ENCODE results near the gene COX8A.
A peak's percentile ranks its signal among the peaks of the same experiment; 100 is the strongest.

Gene COX8A, protein sequence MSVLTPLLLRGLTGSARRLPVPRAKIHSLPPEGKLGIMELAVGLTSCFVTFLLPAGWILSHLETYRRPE

GRCh38 chr11:63974259-63975143, at the start of gene COX8A:
TSS of gene COX8A (plus strand) at chr11:63974620. CDS start at chr11:63974681, 61 bp downstream.
- peak within 1 kb of the TSS; percentile 100 for H3K4me3 ChIP-seq (ENCODE audit: low read length)
- H2AFZ ChIP-seq (ENCODE audit: low read length): peak within 1 kb of the TSS; percentile 96
- H3K27ac ChIP-seq (ENCODE audit: low read length): peak within 1 kb of the TSS; percentile 90
- peak within 1 kb of the TSS; percentile 99 for H3K9ac ChIP-seq (ENCODE audit: low read length)
- TF ChIP-seq EZH2phosphoT487 (IDR thresholded peaks at IDR 0.05; ENCODE audit: low read length): no peak
- no peak for TF ChIP-seq EZH2 (optimal IDR thresholded peaks at IDR 0.05; ENCODE audit: low read depth, low read length)
- TF ChIP-seq, protein P1, sequence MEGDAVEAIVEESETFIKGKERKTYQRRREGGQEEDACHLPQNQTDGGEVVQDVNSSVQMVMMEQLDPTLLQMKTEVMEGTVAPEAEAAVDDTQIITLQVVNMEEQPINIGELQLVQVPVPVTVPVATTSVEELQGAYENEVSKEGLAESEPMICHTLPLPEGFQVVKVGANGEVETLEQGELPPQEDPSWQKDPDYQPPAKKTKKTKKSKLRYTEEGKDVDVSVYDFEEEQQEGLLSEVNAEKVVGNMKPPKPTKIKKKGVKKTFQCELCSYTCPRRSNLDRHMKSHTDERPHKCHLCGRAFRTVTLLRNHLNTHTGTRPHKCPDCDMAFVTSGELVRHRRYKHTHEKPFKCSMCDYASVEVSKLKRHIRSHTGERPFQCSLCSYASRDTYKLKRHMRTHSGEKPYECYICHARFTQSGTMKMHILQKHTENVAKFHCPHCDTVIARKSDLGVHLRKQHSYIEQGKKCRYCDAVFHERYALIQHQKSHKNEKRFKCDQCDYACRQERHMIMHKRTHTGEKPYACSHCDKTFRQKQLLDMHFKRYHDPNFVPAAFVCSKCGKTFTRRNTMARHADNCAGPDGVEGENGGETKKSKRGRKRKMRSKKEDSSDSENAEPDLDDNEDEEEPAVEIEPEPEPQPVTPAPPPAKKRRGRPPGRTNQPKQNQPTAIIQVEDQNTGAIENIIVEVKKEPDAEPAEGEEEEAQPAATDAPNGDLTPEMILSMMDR (IDR thresholded peaks at IDR 0.05; ENCODE audit: low read length): no peak
- no peaks in the 10 kb centered on the region for H4K20me1 ChIP-seq (ENCODE audit: insufficient read depth, low read length)
- 0 out of 2 replicates have a peak, but pooled peaks cover 5% of the 10 kb centered on the region for H3K4me1 ChIP-seq (ENCODE audit: low read length)
- no peaks in the 10 kb centered on the region for H3F3A ChIP-seq (ENCODE audit: insufficient read depth, low read length)
- peak within 1 kb of the TSS; percentile 62 for H3K4me2 ChIP-seq (ENCODE audit: low read depth, low read length)
- DNase-seq: peak; percentile 100
- no peaks in the 10 kb centered on the region for H3K9me3 ChIP-seq (replicated peaks; ENCODE audit: insufficient read depth, low read length)
- no peaks in the 10 kb centered on the region for H3K9me2 ChIP-seq (replicated peaks; ENCODE audit: insufficient read depth, low read length)
- no peaks in the 10 kb centered on the region for H3K36me3 ChIP-seq (replicated peaks; ENCODE audit: insufficient read depth, low read length)
- H3K27me3 ChIP-seq (replicated peaks; ENCODE audit: insufficient read depth, low read length): 0 out of 2 replicates have a peak, but pooled peaks cover 3% of the 10 kb centered on the region
- peaks cover 43% of the 10 kb centered on the region for H3K79me2 ChIP-seq (ENCODE audit: low read length)

DNA sequence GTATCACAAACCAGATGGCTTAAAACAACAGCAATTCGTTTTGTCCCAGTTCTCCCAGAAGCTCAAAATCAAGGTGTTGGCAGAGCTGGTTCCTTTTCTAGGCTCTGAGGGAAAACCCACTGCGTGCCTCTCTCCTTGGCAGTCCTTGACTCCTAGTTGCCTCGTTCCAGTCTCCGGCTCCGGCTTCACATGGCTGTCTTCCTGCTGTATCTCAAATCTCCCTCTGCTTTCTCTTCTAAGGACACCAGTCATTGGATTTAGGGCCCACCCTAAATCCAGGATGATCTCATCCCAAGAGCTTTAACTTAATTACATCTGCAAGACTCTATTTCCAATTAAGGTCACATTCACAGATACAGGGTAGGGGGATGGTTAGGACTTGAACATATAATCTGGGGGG, 44.8 kb upstream of the COX8A start:
- no peaks in the 10 kb centered on the region for H3F3A ChIP-seq (ENCODE audit: insufficient read depth, low read length)
- no peak overlapping the region for H3K4me3 ChIP-seq (ENCODE audit: low read length)
- H4K20me1 ChIP-seq (ENCODE audit: insufficient read depth, low read length): no peaks in the 10 kb centered on the region
- no peaks in the 10 kb centered on the region for H3K9me3 ChIP-seq (replicated peaks; ENCODE audit: insufficient read depth, low read length)
- no peaks in the 10 kb centered on the region for H3K9me2 ChIP-seq (replicated peaks; ENCODE audit: insufficient read depth, low read length)
- no peak overlapping the region for H3K4me2 ChIP-seq (ENCODE audit: low read depth, low read length)
- no peak overlapping the region for H2AFZ ChIP-seq (ENCODE audit: low read length)
- no peak overlapping the region for H3K27ac ChIP-seq (ENCODE audit: low read length)
- peaks cover 11% of the 10 kb centered on the region; the same call in 1 of the 2 replicates for H3K27me3 ChIP-seq (replicated peaks; ENCODE audit: insufficient read depth, low read length)
- no peaks in the 10 kb centered on the region for H3K4me1 ChIP-seq (ENCODE audit: low read length)
- H3K79me2 ChIP-seq (ENCODE audit: low read length): no peaks in the 10 kb centered on the region
- H3K9ac ChIP-seq (ENCODE audit: low read length): no peak overlapping the region
- TF ChIP-seq EZH2phosphoT487 (IDR thresholded peaks at IDR 0.05; ENCODE audit: low read length): no peak
- TF ChIP-seq EZH2 (optimal IDR thresholded peaks at IDR 0.05; ENCODE audit: low read depth, low read length): no peak
- TF ChIP-seq, protein P1 (IDR thresholded peaks at IDR 0.05; ENCODE audit: low read length): no peak
- no peaks in the 10 kb centered on the region for H3K36me3 ChIP-seq (replicated peaks; ENCODE audit: insufficient read depth, low read length)
- no peak for DNase-seq

GRCh38 chr11:63931045-63931444, 43.4 kb upstream of the COX8A start:
- DNase-seq: no peak
- Histone ChIP-seq H3K9me2 (replicated peaks; ENCODE audit: insufficient read depth, low read length) (no peaks in the 10 kb centered on the region), H4K20me1 (ENCODE audit: insufficient read depth, low read length) (no peaks in the 10 kb centered on the region), H3K4me1 (ENCODE audit: low read length) (no peaks in the 10 kb centered on the region), H3K79me2 (ENCODE audit: low read length) (no peaks in the 10 kb centered on the region), H3K36me3 (replicated peaks; ENCODE audit: insufficient read depth, low read length) (no peaks in the 10 kb centered on the region), H2AFZ (ENCODE audit: low read length) (no peak overlapping the region), H3K27ac (ENCODE audit: low read length) (no peak overlapping the region), H3K9ac (ENCODE audit: low read length) (no peak overlapping the region), H3K4me3 (ENCODE audit: low read length) (no peak overlapping the region), H3K27me3 (replicated peaks; ENCODE audit: insufficient read depth, low read length) (peaks cover 11% of the 10 kb centered on the region; the same call in 1 of the 2 replicates), H3F3A (ENCODE audit: insufficient read depth, low read length) (no peaks in the 10 kb centered on the region), H3K4me2 (ENCODE audit: low read depth, low read length) (no peak overlapping the region), H3K9me3 (replicated peaks; ENCODE audit: insufficient read depth, low read length) (no peaks in the 10 kb centered on the region)
- TF ChIP-seq EZH2 (optimal IDR thresholded peaks at IDR 0.05; ENCODE audit: low read depth, low read length): no peak
- TF ChIP-seq EZH2phosphoT487 (IDR thresholded peaks at IDR 0.05; ENCODE audit: low read length): no peak
- TF ChIP-seq, protein P1 (IDR thresholded peaks at IDR 0.05; ENCODE audit: low read length): no peak
